TTC549 (cell line): ENCODE measurements around the gene MXRA7.
"Not testable (repeated sequence)": the region's sequence is repeated elsewhere in the genome, so short reads cannot be mapped to it uniquely, and the experiment has no call there.

Experiments
- FAIRE-seq: peaks from 2 replicates; lab custom pipeline; 2012; peaks lifted over from hg19 to GRCh38; lab: Jason Lieb, UNC

Gene MXRA7

DNA sequence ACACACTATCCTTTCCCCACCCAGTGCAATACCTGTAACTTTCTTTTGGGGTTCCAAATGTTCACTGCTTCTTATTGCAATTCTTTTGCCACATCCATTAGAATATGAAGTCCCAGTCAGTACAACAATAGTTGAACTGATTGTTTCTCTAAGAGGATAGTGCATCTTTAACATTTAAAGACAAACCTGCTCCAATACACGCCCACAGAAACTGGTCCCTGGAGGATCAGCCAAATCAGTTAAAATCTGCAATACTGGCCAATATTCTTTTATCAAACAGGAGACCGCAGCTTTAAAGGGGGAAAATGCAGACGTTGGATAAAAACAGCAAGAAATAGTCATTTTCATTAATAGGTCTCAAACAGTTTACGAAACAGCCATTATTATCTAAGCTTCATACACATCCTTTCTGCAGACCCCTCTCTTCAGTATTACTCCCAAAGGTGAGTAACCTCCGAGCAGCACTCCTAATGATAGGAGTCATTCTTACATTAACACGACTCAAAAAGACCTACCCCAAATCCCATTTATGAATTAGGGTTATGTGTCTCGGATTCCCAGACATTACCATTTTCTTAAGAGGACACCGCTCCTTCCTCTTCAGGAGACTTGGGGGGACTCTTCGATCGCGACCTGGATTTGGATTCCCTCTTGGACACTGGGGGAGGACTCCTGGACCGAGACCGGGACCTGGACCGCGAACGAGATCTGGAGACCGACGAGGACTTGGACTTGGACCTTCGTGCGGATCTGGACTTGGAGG lies 25.0 kb upstream of the MXRA7 start:
- FAIRE-seq: no peak

DNA sequence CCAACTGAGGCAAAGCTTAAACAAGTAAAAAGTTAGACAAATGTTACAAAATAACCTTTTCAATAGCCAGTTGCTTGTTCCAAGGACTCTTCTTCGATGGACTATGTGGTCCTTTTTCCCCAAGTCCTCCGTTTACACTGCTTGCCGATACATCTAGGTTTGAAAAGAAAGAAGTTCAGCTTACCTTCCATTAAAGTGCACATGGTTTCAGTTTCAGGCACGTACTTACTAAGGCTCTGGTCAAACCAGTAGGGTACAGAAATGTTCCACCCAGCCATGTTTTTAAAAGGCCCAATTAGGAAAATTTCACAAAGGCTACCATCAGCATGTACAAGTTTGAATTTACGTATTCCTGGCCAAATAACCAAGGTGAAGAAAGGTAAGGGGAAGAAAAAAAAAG lies 24.2 kb upstream of the MXRA7 start:
- FAIRE-seq: no peak

DNA sequence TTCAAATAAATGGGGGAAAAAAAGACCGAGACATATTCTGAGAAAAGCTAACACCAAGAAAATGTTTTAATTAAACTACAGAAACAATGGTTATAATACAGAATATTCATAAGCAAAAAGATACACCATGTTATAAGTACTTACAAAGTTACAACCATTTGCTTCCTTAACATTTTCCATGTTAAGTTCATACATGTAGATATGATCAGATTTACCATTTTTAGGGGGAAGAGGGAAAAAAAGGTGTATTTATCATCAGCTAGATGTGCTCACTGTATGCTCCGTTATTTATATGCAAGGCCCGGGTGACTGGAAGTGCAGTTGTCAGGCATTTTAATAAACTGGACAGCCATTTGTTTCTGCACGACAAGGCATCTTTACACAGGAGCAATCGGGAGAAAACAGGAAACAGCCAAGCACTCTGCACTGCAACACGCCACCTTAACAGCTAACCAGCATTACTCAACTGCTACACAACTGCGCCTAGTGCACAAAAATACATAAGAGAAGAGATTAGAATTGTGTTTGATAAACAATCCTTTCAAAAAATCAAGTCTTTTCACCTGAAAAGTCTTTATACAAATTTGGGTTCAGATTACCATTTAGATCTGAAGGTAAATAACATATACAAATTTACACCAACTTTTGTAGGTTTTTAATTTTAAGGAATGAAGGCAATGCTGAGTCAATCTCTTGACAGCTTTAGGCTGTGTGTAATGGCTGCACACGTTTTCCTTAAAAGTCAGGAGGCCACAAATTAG lies 23.5 kb upstream of the MXRA7 start:
- no peak for FAIRE-seq

DNA sequence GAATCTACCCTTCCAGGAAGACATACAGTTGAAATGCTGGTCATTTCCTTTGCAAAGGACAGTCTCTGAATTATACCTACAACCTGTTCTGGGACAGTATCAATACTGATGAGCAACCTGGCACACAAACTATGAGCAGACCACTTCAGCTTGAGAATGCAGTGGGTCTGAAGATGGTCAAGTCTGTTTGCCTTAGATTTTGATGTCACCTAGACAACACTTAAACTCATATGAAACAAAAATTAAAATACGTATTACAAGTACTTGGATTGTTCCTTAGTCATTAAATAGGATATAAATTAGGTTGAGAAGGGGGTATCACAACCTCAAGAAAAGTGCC lies 22.8 kb upstream of the MXRA7 start:
- no peak for FAIRE-seq

DNA sequence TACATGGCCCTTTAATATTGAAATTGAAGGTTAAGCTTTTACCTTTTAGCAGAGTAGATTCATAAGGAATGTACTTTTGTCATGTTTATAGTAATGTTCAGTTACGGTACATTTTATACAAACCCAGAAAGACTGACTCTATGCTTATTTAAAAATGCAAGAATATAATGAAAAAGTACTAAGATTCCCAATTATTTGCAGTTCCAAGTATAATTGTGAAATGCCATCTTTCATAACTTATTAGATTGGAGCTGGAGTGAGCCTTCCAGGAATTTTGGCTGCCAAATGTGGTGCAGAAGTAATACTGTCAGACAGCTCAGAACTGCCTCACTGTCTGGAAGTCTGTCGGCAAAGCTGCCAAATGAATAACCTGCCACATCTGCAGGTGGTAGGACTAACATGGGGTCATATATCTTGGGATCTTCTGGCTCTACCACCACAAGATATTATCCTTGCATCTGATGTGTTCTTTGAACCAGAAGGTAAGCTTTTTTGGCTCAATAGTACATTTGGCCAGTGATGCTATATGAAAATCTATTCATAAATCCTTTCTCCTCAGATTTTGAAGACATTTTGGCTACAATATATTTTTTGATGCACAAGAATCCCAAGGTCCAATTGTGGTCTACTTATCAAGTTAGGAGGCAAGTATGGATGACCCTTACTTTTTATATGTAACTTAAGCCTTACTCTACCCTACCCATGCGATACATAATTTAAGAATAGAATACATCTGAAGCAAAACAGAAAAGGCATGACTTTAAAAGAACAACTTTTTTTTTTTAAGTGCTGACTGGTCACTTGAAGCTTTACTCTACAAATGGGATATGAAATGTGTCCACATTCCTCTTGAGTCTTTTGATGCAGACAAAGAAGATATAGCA lies 22.2 kb upstream of the MXRA7 start:
- FAIRE-seq: no peak

DNA sequence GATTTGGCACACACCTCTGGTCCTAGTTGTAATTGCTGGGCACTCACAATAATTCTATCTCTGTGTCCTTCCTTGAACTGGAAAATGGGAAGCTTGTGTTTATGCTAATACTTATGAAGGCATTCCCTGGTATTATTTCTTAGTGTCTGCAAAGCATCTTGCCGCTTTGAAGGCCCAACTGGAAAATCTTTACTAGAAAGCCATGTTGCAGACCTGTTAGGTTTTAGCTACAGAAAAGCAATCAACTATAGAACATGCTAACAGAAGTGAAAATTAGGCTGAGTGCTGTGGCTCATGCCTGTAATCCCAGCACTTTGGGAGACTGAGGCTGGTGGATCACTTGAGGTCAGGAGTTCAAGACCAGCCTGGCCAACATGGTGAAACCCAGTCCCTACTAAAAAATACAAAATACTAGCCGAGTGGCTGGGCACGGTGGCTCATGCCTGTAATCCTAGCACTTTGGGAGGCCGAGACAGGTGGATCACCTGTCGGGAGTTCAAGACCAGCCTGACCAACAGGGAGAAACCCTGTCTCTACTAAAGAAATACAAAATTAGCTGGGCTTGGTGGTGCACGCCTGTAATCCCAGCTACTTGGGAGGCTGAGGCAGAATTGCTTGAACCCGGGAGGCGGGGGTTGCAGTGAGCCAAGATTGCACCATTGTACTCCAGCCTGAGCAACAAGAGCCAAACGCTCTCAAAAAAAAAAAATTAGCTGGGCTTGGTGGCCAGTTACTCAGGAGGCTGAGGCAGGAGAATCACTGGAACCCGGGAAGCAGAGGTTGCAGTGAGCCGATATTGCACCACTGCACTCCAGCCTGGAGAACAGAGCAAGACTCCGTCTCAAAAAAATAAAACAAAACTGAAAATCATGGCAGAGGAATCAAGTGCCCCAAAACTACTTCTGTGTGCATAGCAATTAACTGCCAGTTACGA lies 21.3 kb upstream of the MXRA7 start:
- FAIRE-seq: not testable (repeated sequence)

DNA sequence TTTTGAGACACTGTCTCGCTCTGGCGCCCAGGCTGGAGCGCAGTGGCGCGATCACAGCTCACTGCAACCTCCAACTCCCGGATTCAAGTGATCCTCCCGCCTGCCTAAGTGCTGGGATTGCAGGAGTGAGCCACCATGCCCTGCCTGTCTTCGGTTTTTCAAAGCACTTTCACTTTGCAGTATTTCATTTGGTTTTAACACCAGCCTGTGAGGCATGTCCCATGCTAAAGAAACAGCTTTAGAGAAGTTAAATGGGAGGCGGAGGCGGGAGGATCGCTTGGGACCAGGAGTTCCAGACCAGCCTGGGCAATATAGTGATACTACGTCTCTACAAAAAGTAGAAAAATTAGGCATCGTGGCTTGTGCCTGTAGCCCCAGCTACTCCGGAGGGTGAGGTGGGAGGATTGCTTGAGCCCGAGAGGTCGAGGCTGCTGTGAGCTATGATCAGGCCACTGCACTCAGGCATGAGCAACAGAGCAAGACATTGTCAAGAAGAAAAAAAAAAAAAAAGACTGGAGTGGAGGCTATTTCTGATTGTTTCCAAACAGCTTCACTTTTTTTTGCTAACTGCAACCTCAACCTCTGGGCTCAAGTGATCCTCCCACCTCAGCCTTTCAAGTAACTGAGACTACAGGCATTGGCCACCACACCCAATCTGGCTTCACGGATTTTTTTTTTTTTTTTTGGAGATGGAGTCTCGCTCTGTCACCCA lies 17.1 kb upstream of the MXRA7 start:
- no peak for FAIRE-seq

DNA sequence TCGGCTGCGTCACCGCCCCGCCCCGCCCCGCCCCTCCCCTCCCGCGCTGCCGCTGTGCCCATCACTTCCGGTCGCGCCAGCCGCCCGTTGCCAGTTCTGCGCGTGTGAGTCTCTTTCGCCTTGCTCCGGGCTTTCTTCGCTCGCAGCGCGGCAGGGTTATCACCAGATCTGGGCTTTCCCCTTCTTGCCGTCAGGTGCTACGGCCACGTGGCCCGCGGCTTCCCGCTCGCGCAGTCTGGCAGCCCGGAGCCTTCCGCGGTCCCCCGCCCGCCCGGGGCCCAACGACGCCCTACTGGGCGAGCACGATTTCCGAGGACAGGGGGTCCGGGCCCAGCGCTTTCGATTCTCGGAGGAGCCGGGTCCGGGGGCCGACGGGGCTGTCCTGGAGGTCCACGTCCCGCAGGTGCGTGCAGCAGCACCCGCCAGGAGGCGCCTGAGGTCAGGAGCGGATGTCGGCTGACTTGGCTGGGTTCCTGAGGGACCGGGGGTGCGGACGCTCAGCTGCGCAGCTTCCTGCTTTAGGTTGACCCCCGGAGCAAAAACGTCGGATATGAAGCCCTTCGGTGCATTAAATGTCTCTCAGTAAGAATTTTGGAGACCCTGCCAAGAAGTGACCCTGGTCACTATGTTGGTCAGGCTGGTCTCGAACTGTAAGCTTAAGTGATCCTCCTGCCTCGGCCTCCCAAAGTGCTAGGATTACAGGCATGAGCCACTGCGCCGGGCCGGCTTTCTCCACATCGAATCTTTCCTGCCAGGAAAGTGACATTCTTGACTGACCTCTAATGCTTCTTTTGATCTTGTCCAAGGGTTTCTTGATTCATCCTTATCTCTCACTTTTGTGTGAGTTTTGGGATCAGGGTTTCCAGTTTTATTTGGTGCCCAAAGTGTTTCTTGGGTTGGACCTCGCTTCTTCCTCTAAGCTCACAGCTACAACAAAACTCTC lies 16.3 kb upstream of the MXRA7 start, which contains the start of gene METTL23:
TSS of gene METTL23 (plus strand) at position 64 of the 943 bp plus-strand sequence. CDS start 2,872 bp downstream, outside the sequence.
- FAIRE-seq: no peak

DNA sequence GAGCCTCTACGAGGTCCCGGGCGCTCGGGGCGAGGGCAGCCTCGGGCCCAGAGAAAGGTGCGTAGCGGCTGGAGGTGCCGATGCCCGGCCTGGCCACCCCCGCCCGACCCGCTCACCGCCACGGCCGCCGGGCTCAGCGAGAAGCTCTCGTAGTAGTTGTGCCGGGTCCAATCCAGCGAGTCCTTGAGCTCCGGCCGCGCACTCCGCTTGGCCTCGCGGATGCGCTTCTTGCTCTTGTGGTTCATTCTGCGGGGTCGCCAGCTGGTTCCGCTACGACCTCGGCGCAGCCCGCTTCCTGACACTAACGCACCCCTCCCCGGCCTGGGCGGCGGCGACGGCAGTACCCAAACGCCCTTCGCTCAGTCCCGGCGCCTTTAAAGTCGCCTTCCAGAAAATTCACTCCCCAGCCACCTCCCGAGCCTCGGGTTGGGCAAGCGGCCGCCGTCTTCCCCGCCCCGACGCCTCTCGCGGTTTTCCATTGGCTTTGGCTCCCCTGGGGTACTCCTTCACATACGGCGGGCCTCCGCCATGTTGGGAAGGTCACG lies 15.5 kb upstream of the MXRA7 start, which contains the start of gene JMJD6:
TSS of gene JMJD6 (minus strand) at position 376 of the 545 bp plus-strand sequence. CDS start at position 245, 131 bp downstream.
- FAIRE-seq: no peak

DNA sequence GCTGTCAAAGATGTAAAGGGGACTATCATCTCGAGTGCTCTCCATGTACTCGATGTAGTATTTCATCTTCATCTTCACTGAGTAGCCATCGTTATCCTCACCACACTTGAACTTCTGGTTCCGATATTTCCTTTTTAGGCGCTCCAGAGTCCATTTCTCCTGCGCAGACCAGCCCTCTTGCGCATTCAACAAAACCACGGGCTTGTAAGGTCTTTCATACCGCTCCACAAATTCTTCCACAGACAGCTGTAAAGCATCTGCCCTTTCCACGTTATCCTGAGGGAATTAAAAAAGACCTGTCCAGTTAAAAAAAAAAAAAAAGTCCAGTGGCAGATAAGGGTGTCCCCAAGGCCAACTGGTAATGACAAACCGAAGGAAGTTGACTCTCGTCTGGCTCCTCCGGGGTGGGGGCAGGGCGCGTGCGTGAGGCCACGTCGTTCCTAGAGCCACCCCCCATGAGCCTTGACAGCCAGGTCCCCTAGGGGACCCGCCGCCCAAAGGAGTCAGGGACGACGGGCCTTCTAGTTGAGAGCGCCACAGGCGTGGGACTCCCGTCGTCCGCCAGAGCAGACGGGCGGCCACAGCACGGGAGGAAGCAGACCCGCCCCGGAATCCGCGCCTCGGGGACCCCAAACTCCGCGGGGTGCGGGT lies 14.9 kb upstream of the MXRA7 start:
- no peak for FAIRE-seq

DNA sequence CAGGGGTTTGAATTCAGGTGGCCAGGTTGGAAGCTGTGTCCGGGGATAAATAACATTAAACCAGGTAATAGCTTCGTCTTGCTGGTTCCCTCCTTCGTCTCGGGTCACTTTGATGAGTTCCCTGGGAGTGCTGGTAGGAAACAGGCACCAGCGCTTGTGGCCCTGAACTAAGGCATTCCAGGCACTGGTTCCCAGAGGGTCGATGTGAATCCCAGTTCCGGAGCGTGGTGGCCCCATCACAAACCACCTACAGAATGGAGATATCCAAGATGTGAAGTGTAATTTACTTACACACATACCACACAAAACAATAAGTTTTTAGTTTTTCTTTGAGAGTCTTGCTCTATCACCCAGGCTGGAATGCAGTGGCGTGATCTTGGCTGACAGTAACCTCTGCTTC lies 13.0 kb upstream of the MXRA7 start:
- FAIRE-seq: no peak

DNA sequence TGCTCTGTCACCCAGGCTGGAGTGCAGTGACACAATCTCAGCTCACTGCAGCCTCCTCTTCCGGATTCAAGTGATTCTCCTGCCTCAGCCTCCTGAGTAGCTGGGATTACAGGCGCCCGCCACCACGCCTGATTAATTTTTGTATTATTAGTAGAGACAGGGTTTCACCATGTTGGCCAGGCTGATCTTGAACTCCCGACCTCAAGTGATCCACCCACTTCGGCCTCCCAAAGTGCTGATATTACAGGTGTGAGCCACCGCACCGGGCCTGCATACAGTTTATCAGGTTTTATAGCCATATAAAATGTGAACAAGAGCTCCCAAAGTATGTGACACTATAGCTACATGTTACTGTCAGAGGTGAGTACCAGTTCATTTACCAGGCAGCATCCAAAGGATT lies 12.2 kb upstream of the MXRA7 start:
- FAIRE-seq: not testable (repeated sequence)

DNA sequence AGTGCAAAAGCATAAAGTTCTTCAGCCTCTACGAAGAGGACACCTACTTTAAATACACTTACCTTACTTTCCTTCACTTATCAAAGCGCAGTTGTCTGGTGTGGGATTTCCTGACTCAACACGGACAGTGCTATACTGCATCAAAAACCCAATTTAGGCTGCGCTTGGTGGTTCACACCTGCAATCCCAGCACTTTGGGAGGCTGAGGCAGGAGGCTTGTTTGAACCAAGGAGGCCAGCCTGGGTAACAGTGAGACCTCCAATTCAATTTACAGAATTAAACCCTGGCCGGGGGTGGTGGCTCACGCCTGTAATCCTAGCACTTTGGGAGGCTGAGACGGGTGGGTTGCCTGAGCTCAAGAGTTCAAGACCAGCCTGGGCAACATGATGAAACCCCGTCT lies 11.5 kb upstream of the MXRA7 start:
- no peak for FAIRE-seq

DNA sequence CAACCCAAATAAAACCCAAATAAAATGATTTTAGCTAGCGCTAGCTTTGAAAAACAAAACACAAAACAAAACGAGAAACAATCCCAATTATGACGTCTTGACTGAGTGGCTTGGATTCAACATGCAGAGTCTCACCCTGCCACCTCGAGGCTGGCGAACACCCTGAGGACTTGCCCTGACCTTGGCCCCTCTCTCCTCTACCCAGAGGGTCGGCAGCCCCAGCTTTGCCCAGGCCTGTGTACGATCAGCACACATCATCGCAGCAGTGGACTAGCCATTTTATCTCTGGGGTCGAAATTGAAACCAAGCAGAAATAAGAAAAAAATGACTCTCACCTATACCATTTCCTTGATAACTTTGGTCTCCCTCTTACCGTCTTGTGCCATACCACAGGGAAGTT lies 10.7 kb upstream of the MXRA7 start:
- FAIRE-seq: no peak

DNA sequence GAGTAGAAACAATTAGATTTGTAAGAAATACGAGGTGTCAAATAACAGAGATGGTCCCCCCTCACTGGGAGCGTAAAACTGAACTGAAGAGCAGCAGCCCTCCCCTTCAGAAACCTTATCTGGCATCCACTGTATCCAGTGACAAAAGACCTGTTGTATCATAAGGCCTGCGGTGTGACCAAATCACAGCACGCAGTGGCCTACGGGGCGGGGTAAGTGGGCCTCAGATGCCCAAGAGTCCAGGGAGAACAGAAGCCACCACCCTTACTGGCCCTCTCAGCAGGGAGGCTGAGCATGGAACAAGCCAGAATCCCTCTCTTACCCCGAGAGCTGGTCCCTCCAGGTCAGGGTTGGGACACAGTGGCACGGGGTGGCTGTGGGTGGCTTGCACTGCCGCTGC lies 10.2 kb upstream of the MXRA7 start:
- FAIRE-seq: no peak

DNA sequence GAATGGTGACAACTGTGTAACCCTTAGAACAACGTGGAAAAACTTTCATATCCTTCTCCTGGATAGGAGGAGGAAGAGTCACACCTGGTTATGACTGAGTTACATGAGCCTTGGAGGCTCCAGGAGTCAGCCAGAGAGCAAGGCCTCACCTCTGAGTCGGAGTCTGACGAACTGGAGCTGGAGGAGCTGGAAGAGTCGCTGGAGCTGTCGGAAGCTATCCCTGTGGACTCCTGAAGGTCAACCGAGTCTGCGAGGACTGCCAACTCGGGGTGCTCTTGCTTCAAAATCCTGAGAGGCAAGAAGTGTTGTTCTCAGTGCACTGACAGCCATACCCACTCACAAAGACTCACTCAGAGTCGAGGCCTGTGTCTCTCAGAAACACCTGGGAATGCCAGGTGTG lies 9.4 kb upstream of the MXRA7 start:
- no peak for FAIRE-seq

DNA sequence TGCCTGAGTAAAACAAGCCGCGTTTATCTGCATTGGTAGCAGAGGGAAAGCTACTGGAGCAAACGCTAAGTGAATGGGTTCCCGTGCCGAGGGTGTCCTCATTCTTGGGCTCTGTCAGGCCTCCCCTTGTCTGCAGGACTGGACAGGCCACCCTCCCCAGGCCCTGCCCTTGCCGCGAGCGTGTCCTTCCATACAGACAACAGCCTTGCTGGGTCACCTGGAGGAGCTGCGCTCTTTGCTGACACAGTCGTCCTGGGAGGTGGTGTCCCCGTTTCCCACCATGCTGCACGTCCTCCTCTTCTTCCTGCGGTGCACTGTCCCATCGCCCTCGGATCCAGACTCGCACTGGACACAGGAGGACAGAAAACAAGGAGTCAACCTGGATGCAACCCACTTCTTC lies 7.8 kb upstream of the MXRA7 start:
- no peak for FAIRE-seq

DNA sequence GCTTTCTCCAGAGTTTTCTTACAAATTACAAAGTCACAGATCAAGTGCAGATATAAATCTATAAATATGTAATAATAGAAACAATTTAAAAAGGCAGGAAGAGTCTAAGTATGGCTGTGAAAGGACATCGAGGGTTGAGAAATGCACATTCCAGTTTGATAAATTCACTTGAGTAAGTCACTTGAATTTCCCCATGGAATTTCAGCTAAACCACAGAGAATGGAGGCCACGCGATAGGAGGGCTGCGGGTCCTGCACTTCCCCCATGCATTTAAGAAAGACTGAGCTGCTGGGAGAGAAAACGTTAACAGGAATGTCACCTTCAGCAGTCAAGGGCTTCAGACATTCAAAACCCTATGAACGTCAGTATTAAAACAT lies 6.1 kb upstream of the MXRA7 start:
- no peak for FAIRE-seq
